SH-SY5Y (cell line): Measurements from ENCODE around the gene THSD4.

Experiments used
- GATA2 ChIP-seq: IDR thresholded peaks from 2 replicates; pipeline ENCODE4 v1.6.1; 2011; ENCODE audit warnings: mild to moderate bottlenecking, low read depth, low read length
- GATA3 ChIP-seq: IDR thresholded peaks from 2 replicates; pipeline ENCODE4 v1.6.1; 2011; ENCODE audit warnings: low read depth, mild to moderate bottlenecking, low read length, moderate library complexity

DNA sequence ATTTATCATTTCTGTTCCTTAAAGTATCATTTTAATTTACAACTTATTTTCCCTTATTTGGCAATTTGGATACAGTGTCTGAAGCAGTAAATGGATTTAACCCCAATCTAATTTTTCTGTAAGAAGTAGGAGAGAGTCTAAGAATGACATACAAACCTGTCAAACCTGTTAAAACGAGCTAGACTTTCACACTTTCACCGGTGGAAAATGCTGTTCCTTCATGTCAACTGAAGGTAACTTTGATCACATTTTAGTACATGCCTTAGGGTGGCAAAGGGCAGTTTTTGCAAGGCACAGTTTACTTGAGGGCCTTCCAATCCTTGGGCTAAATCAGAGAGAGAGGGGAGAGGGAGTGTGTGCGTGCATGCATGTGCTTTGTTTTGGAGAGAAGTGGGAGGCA is 221.4 kb downstream of the THSD4 start:
- TF ChIP-seq GATA3 (no peak), GATA2 (no peak)
